Measurements from ENCODE around the gene USP7. TPM values are rescaled to one million over a fixed set of nuclear protein-coding genes. Genes with fewer than 3 reads are reported as not detected.

USP7 gene
- 100 to 1,000 TPM; 125 to 144 (median 130) TPM for total RNA-seq
- long read RNA-seq, donor 1, full-length matches to known transcripts, result 42 of 66 reads
- long read RNA-seq, donor 1, partial matches to known transcripts, result 13 of 66 reads
- long read RNA-seq, donor 1, other reads (novel, unspliced or antisense), result 11 of 66 reads
- long read RNA-seq, donor 2, partial matches to known transcripts, result 1 of 2 reads
- long read RNA-seq, donor 2, other reads (novel, unspliced or antisense), result 1 of 2 reads

DNA sequence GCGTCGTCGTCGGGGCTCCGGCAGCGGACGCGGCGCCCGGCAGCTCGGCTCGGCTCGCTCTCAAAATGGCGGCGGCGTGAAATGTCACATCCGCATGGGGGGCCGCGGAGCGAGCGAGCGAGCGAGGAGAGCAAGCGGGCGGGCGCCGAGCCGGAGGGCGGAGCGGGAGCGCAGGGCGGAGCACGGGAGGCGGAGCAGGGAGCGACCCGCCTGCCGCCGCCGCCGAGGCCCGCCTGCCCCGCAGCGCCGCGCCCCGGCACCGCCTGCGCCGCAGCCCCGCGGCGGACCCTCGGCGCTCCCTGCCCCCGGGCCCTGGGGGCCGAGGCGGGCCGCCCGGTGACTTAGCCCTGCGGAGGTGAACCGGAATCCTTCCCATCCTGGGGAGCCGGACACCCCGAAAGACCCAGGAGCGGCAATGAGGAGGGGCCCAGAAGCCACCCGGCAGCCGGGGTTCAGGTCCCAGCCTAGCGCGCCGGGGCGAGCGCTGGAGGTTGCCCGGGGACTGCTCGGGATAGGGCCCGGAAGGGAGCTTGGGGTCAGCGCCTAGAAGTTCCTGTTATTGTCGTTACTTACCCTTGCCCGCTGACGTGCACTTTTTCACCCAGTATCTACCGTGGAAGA is at the start of gene USP7:
Gene USP7, minus strand, starts transcription at position 86 of the 621 bp plus-strand sequence. CDS start 621 bp downstream, outside the sequence.
- Histone ChIP-seq H3K36me3 (ENCODE audit: low read depth) (no peaks in the 10 kb centered on the region), H3K9me3 (no peaks in the 10 kb centered on the region), H3K4me3 (peak within 1 kb of the TSS; percentile 71), H3K4me1 (ENCODE audit: low read depth) (peaks cover 41% of the 10 kb centered on the region)
- ATAC-seq, result peak; percentile 92
- TF ChIP-seq, protein P1, sequence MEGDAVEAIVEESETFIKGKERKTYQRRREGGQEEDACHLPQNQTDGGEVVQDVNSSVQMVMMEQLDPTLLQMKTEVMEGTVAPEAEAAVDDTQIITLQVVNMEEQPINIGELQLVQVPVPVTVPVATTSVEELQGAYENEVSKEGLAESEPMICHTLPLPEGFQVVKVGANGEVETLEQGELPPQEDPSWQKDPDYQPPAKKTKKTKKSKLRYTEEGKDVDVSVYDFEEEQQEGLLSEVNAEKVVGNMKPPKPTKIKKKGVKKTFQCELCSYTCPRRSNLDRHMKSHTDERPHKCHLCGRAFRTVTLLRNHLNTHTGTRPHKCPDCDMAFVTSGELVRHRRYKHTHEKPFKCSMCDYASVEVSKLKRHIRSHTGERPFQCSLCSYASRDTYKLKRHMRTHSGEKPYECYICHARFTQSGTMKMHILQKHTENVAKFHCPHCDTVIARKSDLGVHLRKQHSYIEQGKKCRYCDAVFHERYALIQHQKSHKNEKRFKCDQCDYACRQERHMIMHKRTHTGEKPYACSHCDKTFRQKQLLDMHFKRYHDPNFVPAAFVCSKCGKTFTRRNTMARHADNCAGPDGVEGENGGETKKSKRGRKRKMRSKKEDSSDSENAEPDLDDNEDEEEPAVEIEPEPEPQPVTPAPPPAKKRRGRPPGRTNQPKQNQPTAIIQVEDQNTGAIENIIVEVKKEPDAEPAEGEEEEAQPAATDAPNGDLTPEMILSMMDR (IDR thresholded peaks at IDR 0.05), result no peak
- intact Hi-C loops (cut with DNase I, micrococcal nuclease), result no loop called here
- DNase-seq, result peak; percentile 93 to 96 (median 95)

DNA sequence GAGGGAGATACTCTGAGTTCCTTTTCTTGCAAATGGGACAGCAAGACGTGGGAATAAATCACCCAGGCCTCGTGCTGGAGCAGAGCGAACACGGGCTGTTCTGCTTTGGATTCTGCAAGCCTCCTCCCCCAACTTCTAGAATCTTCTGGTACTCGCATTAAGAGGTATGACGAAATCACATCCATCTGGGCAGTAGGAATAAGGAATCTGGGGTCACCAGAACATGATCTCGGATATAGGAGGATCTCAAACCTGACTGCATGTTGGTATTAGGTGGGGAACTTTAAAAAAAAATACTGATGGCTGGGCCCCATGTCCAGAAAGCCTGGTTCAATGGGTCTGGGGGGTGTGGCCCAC is 49.8 kb upstream of the USP7 start:
- Histone ChIP-seq H3K9me3 (peaks cover 8% of the 10 kb centered on the region), H3K4me3 (no peak overlapping the region), H3K36me3 (ENCODE audit: low read depth) (no peaks in the 10 kb centered on the region), H3K4me1 (ENCODE audit: low read depth) (peaks cover under 1% of the 10 kb centered on the region)
- TF ChIP-seq, protein P1 (IDR thresholded peaks at IDR 0.05), result no peak
- intact Hi-C loops (cut with DNase I, micrococcal nuclease), result no loop called here
- ATAC-seq (no peak), DNase-seq (no peak)

DNA sequence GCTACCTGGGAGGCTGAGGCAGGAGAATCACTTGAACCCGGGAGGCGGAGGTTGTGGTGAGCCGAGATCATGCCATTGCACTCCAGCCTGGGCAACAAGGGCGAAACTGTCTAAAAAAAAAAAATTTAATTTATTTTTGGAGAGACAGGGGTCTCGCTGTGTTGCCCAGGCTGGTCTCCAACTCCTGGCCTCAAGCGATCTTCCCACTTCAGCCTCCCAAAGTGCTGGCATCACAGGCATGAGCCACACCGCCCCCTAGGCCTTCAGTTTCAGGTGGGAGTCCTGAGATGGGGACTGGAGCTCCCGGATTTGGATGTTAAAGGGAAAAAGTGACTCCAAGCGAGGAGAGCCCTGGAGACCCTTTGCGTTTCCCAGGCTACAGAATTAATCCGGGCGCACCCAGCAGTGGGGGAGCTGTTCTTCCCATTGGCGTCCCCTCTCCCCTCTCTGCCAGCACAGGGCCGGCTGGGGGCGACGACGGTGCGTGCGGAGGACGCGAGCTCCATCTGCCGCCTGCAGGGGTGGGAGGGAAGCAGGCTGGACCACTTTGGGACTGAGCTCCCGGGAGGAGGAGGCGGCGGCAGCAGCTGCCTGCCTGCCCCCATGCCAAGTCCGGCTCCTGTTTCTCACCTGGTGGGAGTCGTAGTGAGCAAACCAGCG is 49.3 kb upstream of the USP7 start:
- TF ChIP-seq, protein P1 (IDR thresholded peaks at IDR 0.05), result no peak
- Histone ChIP-seq H3K36me3 (ENCODE audit: low read depth) (no peaks in the 10 kb centered on the region), H3K4me3 (no peak overlapping the region), H3K4me1 (ENCODE audit: low read depth) (peaks cover 4% of the 10 kb centered on the region), H3K9me3 (peaks cover 8% of the 10 kb centered on the region)
- intact Hi-C loops (cut with DNase I, micrococcal nuclease), result no loop called here
- DNase-seq (no peak), ATAC-seq (no peak)

DNA sequence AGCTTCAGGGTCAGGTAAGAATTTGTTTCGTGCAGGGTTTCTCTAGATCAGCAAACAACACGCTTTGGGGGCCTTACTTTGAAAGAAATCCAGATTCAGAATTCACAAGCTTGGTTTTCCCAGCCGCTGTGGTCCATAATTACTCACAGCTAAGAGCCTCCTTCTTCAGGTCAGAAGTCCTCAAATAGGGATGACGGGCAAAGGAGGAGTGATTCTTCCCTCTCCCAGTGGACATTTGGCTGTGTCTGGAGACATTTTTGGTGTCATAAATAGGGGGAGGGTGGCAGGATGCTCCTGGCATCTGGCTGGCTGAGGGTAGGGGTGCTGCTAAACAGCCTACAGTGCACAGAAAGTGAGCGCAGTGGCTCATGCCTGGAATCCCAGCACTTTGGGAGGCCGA is 48.6 kb upstream of the USP7 start:
- Histone ChIP-seq H3K36me3 (ENCODE audit: low read depth) (no peaks in the 10 kb centered on the region), H3K9me3 (peaks cover 8% of the 10 kb centered on the region), H3K4me1 (ENCODE audit: low read depth) (peaks cover 4% of the 10 kb centered on the region), H3K4me3 (no peak overlapping the region)
- ATAC-seq (no peak), DNase-seq (no peak)
- TF ChIP-seq, protein P1 (IDR thresholded peaks at IDR 0.05), result no peak
- intact Hi-C loops (cut with DNase I, micrococcal nuclease), result no loop called here

DNA sequence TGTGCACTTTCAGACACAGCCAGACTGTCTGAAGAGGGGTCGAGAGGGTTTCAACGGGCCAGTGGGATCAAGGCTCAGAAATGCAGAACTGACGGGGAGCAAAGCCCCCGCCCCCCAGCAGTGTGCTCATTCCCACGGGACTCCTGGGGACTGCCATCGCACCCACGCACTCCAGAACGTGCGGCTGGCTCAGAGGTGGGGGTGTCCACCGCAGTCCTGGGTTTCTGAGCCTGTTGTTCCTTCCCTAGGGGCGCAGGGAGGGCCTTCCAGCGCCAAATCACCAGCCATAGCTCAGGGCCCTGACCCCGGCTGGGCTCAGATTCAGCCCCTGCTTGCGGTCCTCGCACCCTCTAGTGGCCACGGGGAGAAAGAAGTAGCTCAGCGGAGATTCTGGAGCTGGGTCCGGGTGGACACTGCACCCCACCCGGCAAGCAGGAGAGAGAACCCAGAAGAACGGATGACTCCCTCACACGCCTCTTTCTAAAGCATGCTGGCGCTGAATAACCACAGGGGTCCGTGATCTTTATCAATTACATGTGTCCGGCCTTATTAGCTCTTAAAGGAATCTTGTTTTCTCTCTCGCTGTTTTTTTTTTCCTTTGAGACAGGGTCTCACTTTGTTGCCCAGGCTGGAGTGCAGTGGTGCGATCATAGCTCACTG is 45.0 kb upstream of the USP7 start:
- peak; percentile 93 for ATAC-seq
- TF ChIP-seq, protein P1 (IDR thresholded peaks at IDR 0.05), result peak; percentile 89
- Histone ChIP-seq H3K4me3 (no peak overlapping the region), H3K36me3 (ENCODE audit: low read depth) (no peaks in the 10 kb centered on the region), H3K9me3 (no peaks in the 10 kb centered on the region), H3K4me1 (ENCODE audit: low read depth) (peaks cover 13% of the 10 kb centered on the region)
- intact Hi-C loops (cut with DNase I, micrococcal nuclease), result loop anchor here in 1 of 2 donors (10.0 kb wide), 1 partner anchor 104 kb away; no protein-coding TSS in a partner anchor
- peak; percentile 73 to 89 (median 86) for DNase-seq

Measured in mucosa of descending colon (tissue), 3 donors.